WTC11 (cell line): Measurements from ENCODE around the gene OPRM1. TPM values are rescaled to one million over a fixed set of nuclear protein-coding genes. Genes with fewer than 3 reads are reported as not detected.
"Not testable (repeated sequence)": the region's sequence is repeated elsewhere in the genome, so short reads cannot be mapped to it uniquely, and the experiment has no call there.

Experiments
- ATAC-seq: fragments of 200-7000 bp; cut with Tn5 transposase; 2 replicates; pipeline ENCODE4 v1.10.0; 2021; ENCODE audit warnings: mild to moderate bottlenecking, moderate library complexity
- CTCF ChIA-PET: fragments of 300-600 bp; sonication (Branson Sonifier 250); formaldehyde crosslinking; loops from one replicate; lab custom pipeline; 2021; ENCODE audit warnings: antibody characterized with exemption; lab: Charles Lee
- POLR2A ChIA-PET: fragments of 350-600 bp; sonication (Branson Sonifier 250); formaldehyde crosslinking; loops from one replicate; lab custom pipeline; 2021; ENCODE audit warnings: antibody characterized with exemption; lab: Charles Lee
- DNase-seq: peaks from one replicate; pipeline ENCODE4 v3.0.0; 2021; ENCODE audit warnings: low spot score
- H3K27ac Mint-ChIP-seq: 2 replicates; pipeline ENCODE4 v1.8.0; 2021; ENCODE audit warnings: mixed read lengths
- H3K27me3 Mint-ChIP-seq: 2 replicates; pipeline ENCODE4 v1.8.0; 2021; ENCODE audit warnings: low read depth, mild to moderate bottlenecking, moderate library complexity, mixed read lengths
- H3K36me3 Mint-ChIP-seq: 2 replicates; pipeline ENCODE4 v1.8.0; 2021; ENCODE audit warnings: mixed read lengths
- H3K4me1 Mint-ChIP-seq: 2 replicates; pipeline ENCODE4 v1.8.0; 2022; ENCODE audit warnings: mixed read lengths
- H3K4me3 Mint-ChIP-seq: 2 replicates; pipeline ENCODE4 v1.8.0; 2021; ENCODE audit warnings: mild to moderate bottlenecking, moderate library complexity, mixed read lengths
- H3K9me3 Mint-ChIP-seq: 2 replicates; pipeline ENCODE4 v1.8.0; 2021; ENCODE audit warnings: mixed read lengths
- CREB1 ChIP-seq: sonication (generic); formaldehyde crosslinking; IDR thresholded peaks from 2 replicates; pipeline ENCODE4 v1.8.0; 2023; ENCODE audit warnings: mild to moderate bottlenecking, missing genetic modification reagents
- CREM ChIP-seq: sonication (generic); formaldehyde crosslinking; IDR thresholded peaks from 2 replicates; pipeline ENCODE4 v1.8.1; 2022; ENCODE audit warnings: mild to moderate bottlenecking, missing genetic modification reagents, moderate library complexity
- EMX1 ChIP-seq: fragments of 250-450 bp; sonication (Bioruptor Pico); IDR thresholded peaks from 2 replicates; pipeline ENCODE4 v1.8.0; 2021; ENCODE audit warnings: mild to moderate bottlenecking
- ETV6 ChIP-seq: sonication (generic); formaldehyde crosslinking; IDR thresholded peaks from 2 replicates; pipeline ENCODE4 v1.8.1; 2022; ENCODE audit warnings: mild to moderate bottlenecking, missing genetic modification reagents
- FOXP1 ChIP-seq: sonication (generic); formaldehyde crosslinking; IDR thresholded peaks from 2 replicates; pipeline ENCODE4 v1.8.0; 2022; ENCODE audit warnings: missing genetic modification reagents, mild to moderate bottlenecking, moderate library complexity, borderline replicate concordance
- JAZF1 ChIP-seq: fragments of 250-450 bp; sonication (Bioruptor Pico); IDR thresholded peaks from 2 replicates; pipeline ENCODE4 v1.9.0; 2021; ENCODE audit warnings: moderate library complexity, mild to moderate bottlenecking, inconsistent platforms
- MXD4 ChIP-seq: fragments of 250-450 bp; sonication (Bioruptor Pico); IDR thresholded peaks from 2 replicates; pipeline ENCODE4 v1.8.0; 2021; ENCODE audit warnings: mild to moderate bottlenecking, moderate library complexity, borderline replicate concordance
- NFATC4 ChIP-seq: fragments of 250-450 bp; sonication (Bioruptor Pico); IDR thresholded peaks from 2 replicates; pipeline ENCODE4 v1.9.0; 2021; ENCODE audit warnings: mild to moderate bottlenecking
- NFYB ChIP-seq: sonication (generic); formaldehyde crosslinking; conservative IDR thresholded peaks from 2 replicates; pipeline ENCODE4 v1.8.0; 2022; ENCODE audit warnings: low read depth, missing genetic modification reagents
- NR3C1 ChIP-seq: sonication (generic); formaldehyde crosslinking; conservative IDR thresholded peaks from 2 replicates; pipeline ENCODE4 v1.8.1; 2023; ENCODE audit warnings: low read depth, mild to moderate bottlenecking, missing genetic modification reagents
- PRRX2 ChIP-seq: fragments of 250-450 bp; sonication (Bioruptor Pico); IDR thresholded peaks from 2 replicates; pipeline ENCODE4 v1.8.0; 2021; ENCODE audit warnings: mild to moderate bottlenecking
- RORB ChIP-seq: fragments of 250-450 bp; sonication (Bioruptor Pico); IDR thresholded peaks from 2 replicates; pipeline ENCODE4 v1.9.0; 2021; ENCODE audit warnings: mild to moderate bottlenecking
- TEAD1 ChIP-seq: sonication (generic); formaldehyde crosslinking; IDR thresholded peaks from 2 replicates; pipeline ENCODE4 v1.8.0; 2022; ENCODE audit warnings: mild to moderate bottlenecking, missing genetic modification reagents
- ZNF121 ChIP-seq: sonication (generic); formaldehyde crosslinking; IDR thresholded peaks from 2 replicates; pipeline ENCODE4 v1.8.0; 2023; ENCODE audit warnings: missing genetic modification reagents
- ZNF232 ChIP-seq: sonication (generic); formaldehyde crosslinking; IDR thresholded peaks from 2 replicates; pipeline ENCODE4 v1.8.0; 2022; ENCODE audit warnings: mild to moderate bottlenecking, missing genetic modification reagents
- ZNF263 ChIP-seq: sonication (generic); formaldehyde crosslinking; IDR thresholded peaks from 2 replicates; pipeline ENCODE4 v1.8.1; 2022; ENCODE audit warnings: low read depth, mild to moderate bottlenecking, moderate library complexity, missing genetic modification reagents
- total RNA-seq: library from RNA; stranded (reverse); gene quantifications from 3 replicates; pipeline ENCODE4 v1.2.3, GENCODE V29; 2021
- TF ChIP-seq, protein P1 (sequence below): fragments of 250-450 bp; sonication (Bioruptor Pico); IDR thresholded peaks from 2 replicates; pipeline ENCODE4 v1.9.0; 2021; ENCODE audit warnings: mild to moderate bottlenecking
- TF ChIP-seq, protein P2 (sequence below): fragments of 250-450 bp; sonication (Bioruptor Pico); IDR thresholded peaks from 2 replicates; pipeline ENCODE4 v1.8.0; 2021; ENCODE audit warnings: mild to moderate bottlenecking
- TF ChIP-seq, protein P3 (sequence below): sonication (generic); formaldehyde crosslinking; IDR thresholded peaks from 2 replicates; pipeline ENCODE4 v1.8.1; 2023; ENCODE audit warnings: mild to moderate bottlenecking, missing genetic modification reagents
- TF ChIP-seq, protein P4 (sequence below): fragments of 250-450 bp; sonication (Bioruptor Pico); conservative IDR thresholded peaks from 2 replicates; pipeline ENCODE4 v1.9.0; 2021; ENCODE audit warnings: mild to moderate bottlenecking
- TF ChIP-seq, protein P5 (sequence below): sonication (generic); formaldehyde crosslinking; IDR thresholded peaks from 2 replicates; pipeline ENCODE4 v1.8.1; 2023; ENCODE audit warnings: mild to moderate bottlenecking, missing genetic modification reagents

The OPRM1 gene
- total RNA-seq, 1 experiment from 2014 or later = not detected

GRCh38 chr6:154238831-154239230 lies 199.8 kb downstream of the OPRM1 start:
- peaks cover 18% of the 10 kb centered on the region for H3K4me1 Mint-ChIP-seq
- no peaks in the 10 kb centered on the region for H3K9me3 Mint-ChIP-seq
- ATAC-seq = no peak
- POLR2A ChIA-PET = no interaction called here
- TF ChIP-seq TEAD1 (CRISPR knock-in tag) (no peak), MXD4 (CRISPR knock-in tag) (no peak), ZNF121 (no peak), NFATC4 (CRISPR knock-in tag) (no peak)
- TF ChIP-seq, all 79 proteins: peak for 0
- Mint-ChIP-seq H3K36me3 (no peaks in the 10 kb centered on the region), H3K27me3 (no peaks in the 10 kb centered on the region; the same call in 1 of the 2 replicates), H3K27ac (no peak overlapping the region), H3K4me3 (no peak overlapping the region)
- no peak for DNase-seq
- CTCF ChIA-PET = no interaction called here

DNA sequence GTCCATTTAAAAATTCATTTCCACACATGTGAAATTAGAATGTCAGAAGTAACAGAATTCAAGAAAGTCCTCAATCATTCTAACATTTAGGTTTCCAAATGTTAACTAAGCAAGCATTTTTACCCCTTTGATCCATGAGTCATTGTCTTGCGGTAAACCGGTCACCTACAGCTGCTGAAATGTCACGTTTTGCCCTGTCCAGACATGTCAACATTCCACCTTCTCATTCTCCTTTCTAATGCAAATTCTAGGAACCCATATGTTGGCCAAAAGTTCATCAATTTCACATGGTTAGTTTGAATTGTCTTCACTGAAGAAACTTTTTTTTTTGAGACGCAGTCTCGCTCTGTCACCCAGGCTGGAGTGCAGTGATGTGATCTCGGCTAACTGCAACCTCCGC lies 200.4 kb downstream of the OPRM1 start:
- POLR2A ChIA-PET = no interaction called here
- CTCF ChIA-PET = no interaction called here
- Mint-ChIP-seq H3K9me3 (no peaks in the 10 kb centered on the region), H3K27ac (no peak overlapping the region), H3K4me3 (no peak overlapping the region), H3K36me3 (no peaks in the 10 kb centered on the region), H3K4me1 (peaks cover 24% of the 10 kb centered on the region), H3K27me3 (no peaks in the 10 kb centered on the region; the same call in 1 of the 2 replicates)
- DNase-seq (no peak), ATAC-seq (no peak)
- TF ChIP-seq, protein P1, sequence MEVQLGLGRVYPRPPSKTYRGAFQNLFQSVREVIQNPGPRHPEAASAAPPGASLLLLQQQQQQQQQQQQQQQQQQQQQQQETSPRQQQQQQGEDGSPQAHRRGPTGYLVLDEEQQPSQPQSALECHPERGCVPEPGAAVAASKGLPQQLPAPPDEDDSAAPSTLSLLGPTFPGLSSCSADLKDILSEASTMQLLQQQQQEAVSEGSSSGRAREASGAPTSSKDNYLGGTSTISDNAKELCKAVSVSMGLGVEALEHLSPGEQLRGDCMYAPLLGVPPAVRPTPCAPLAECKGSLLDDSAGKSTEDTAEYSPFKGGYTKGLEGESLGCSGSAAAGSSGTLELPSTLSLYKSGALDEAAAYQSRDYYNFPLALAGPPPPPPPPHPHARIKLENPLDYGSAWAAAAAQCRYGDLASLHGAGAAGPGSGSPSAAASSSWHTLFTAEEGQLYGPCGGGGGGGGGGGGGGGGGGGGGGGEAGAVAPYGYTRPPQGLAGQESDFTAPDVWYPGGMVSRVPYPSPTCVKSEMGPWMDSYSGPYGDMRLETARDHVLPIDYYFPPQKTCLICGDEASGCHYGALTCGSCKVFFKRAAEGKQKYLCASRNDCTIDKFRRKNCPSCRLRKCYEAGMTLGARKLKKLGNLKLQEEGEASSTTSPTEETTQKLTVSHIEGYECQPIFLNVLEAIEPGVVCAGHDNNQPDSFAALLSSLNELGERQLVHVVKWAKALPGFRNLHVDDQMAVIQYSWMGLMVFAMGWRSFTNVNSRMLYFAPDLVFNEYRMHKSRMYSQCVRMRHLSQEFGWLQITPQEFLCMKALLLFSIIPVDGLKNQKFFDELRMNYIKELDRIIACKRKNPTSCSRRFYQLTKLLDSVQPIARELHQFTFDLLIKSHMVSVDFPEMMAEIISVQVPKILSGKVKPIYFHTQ (CRISPR knock-in tag) = no peak
- TF ChIP-seq NFYB (CRISPR knock-in tag) = no peak
- TF ChIP-seq EMX1 = no peak
- TF ChIP-seq CREM = no peak
- no peak for TF ChIP-seq FOXP1 (CRISPR knock-in tag)
- TF ChIP-seq PRRX2 (CRISPR knock-in tag) = no peak
- TF ChIP-seq ZNF232 (CRISPR knock-in tag) = no peak
- no peak for TF ChIP-seq ZNF263 (CRISPR knock-in tag)
- TF ChIP-seq ETV6 (CRISPR knock-in tag) = no peak
- TF ChIP-seq, protein P2, sequence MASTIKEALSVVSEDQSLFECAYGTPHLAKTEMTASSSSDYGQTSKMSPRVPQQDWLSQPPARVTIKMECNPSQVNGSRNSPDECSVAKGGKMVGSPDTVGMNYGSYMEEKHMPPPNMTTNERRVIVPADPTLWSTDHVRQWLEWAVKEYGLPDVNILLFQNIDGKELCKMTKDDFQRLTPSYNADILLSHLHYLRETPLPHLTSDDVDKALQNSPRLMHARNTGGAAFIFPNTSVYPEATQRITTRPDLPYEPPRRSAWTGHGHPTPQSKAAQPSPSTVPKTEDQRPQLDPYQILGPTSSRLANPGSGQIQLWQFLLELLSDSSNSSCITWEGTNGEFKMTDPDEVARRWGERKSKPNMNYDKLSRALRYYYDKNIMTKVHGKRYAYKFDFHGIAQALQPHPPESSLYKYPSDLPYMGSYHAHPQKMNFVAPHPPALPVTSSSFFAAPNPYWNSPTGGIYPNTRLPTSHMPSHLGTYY (CRISPR knock-in tag) = no peak
- TF ChIP-seq, protein P3, sequence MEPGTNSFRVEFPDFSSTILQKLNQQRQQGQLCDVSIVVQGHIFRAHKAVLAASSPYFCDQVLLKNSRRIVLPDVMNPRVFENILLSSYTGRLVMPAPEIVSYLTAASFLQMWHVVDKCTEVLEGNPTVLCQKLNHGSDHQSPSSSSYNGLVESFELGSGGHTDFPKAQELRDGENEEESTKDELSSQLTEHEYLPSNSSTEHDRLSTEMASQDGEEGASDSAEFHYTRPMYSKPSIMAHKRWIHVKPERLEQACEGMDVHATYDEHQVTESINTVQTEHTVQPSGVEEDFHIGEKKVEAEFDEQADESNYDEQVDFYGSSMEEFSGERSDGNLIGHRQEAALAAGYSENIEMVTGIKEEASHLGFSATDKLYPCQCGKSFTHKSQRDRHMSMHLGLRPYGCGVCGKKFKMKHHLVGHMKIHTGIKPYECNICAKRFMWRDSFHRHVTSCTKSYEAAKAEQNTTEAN (CRISPR knock-in tag) = no peak
- TF ChIP-seq, protein P4, sequence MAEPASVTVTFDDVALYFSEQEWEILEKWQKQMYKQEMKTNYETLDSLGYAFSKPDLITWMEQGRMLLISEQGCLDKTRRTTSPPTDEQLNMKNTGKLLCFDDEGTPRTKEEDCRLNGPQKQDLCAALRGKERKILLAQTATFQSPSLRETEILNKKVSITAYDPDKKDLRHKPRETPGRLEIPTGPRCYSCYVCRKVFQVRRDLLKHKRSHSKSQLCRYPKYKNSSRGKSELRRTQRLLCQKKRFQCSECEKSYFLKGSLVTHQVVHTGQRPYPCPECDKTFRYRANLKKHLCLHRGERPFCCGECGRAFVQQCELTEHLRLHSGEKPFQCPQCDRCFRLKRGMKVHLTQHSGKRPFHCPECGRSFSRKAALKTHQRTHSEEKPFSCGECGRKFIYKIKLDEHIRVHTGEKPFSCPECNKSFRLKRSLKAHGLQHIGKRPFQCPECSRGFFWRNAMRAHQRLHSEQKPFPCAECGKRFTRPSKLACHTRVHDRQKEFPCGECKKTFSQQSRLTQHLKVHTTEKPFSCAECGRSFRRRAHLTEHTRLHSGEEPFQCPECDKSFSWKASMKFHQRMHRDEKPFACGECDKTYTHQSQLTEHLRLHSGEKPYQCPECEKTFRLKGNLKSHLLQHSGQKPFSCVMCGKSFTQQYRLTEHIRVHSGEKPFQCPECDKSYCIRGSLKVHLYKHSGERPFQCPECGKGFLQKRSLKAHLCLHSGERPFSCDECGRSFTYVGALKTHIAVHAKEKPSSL = no peak
- no peak for TF ChIP-seq RORB
- no peak for TF ChIP-seq JAZF1 (CRISPR knock-in tag)
- TF ChIP-seq NR3C1 (CRISPR knock-in tag) = no peak
- TF ChIP-seq, protein P5, sequence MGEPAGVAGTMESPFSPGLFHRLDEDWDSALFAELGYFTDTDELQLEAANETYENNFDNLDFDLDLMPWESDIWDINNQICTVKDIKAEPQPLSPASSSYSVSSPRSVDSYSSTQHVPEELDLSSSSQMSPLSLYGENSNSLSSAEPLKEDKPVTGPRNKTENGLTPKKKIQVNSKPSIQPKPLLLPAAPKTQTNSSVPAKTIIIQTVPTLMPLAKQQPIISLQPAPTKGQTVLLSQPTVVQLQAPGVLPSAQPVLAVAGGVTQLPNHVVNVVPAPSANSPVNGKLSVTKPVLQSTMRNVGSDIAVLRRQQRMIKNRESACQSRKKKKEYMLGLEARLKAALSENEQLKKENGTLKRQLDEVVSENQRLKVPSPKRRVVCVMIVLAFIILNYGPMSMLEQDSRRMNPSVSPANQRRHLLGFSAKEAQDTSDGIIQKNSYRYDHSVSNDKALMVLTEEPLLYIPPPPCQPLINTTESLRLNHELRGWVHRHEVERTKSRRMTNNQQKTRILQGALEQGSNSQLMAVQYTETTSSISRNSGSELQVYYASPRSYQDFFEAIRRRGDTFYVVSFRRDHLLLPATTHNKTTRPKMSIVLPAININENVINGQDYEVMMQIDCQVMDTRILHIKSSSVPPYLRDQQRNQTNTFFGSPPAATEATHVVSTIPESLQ (CRISPR knock-in tag) = no peak
- TF ChIP-seq CREB1 = no peak

DNA sequence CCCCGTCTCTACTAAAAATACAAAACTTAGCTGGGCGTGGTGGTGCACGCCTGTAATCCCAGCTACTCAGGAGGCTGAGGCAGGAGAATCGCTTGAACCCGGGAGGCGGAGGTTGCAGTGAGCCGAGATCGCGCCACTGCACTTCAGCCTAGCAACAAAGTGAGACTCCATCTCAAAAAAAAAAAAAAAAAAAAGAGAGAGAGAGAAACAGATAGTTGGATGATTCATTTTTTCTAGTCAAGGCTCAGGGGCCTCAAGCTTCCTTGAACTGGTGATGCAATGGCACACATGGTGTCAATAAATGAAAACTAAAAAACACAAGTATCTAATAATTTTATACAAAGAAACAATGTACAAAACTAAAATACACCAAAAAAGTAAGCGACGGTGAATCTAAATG lies 202.0 kb downstream of the OPRM1 start:
- DNase-seq, CTCF ChIA-PET, H3K27ac Mint-ChIP-seq, H3K36me3 Mint-ChIP-seq, H3K4me3 Mint-ChIP-seq, H3K9me3 Mint-ChIP-seq, H3K27me3 Mint-ChIP-seq, ATAC-seq, POLR2A ChIA-PET: not testable (repeated sequence)
- H3K4me1 Mint-ChIP-seq = peaks cover 38% of the 10 kb centered on the region
